HFFc6 (cell line): Measurements from ENCODE around the gene SUPT16H. TPM values are rescaled to one million over a fixed set of nuclear protein-coding genes. Genes with fewer than 3 reads are reported as not detected.

Source experiments
- DNase-seq: peaks from one replicate; pipeline ENCODE4 v3.0.0-alpha.2; 2018
- H3K27ac Mint-ChIP-seq: 2 replicates; pipeline ENCODE4 v1.8.0; 2020; ENCODE audit warnings: mild to moderate bottlenecking, mixed read lengths
- H3K27me3 Mint-ChIP-seq: 2 replicates; pipeline ENCODE4 v1.8.0; 2021; ENCODE audit warnings: mild to moderate bottlenecking, moderate library complexity, mixed read lengths; ENCODE audit not compliant: insufficient read depth
- H3K36me3 Mint-ChIP-seq: 2 replicates; pipeline ENCODE4 v1.8.0; 2021; ENCODE audit warnings: low read depth, mixed read lengths
- H3K4me1 Mint-ChIP-seq: 2 replicates; pipeline ENCODE4 v1.8.0; 2020; ENCODE audit warnings: low read depth, mixed read lengths
- H3K4me3 Mint-ChIP-seq: 2 replicates; pipeline ENCODE4 v1.8.0; 2020; ENCODE audit warnings: mild to moderate bottlenecking, moderate library complexity, mixed read lengths
- H3K9me3 Mint-ChIP-seq: 2 replicates; pipeline ENCODE4 v1.8.0; 2020; ENCODE audit warnings: mild to moderate bottlenecking, mixed read lengths
- CTCF ChIP-seq: fragments of 200-600 bp; sonication (generic); IDR thresholded peaks from 2 replicates; pipeline ENCODE4 v1.5.0; 2021; ENCODE audit warnings: antibody characterized with exemption, mild to moderate bottlenecking
- total RNA-seq, 6 experiments: library from RNA; stranded (reverse); fragmentation: NEBNext Ultra II Directional; extraction: Animal tissue kit (Norgen Biotek cat#: 25700); gene quantifications; 2 replicates in 1 of 6; 3 replicates in 5 of 6; pipeline ENCODE4 v1.2.3, GENCODE V29; 2021

The SUPT16H gene
- total RNA-seq, 6 experiments from 2014 or later: 67.9 to 91.9 (median 86.2) TPM

DNA sequence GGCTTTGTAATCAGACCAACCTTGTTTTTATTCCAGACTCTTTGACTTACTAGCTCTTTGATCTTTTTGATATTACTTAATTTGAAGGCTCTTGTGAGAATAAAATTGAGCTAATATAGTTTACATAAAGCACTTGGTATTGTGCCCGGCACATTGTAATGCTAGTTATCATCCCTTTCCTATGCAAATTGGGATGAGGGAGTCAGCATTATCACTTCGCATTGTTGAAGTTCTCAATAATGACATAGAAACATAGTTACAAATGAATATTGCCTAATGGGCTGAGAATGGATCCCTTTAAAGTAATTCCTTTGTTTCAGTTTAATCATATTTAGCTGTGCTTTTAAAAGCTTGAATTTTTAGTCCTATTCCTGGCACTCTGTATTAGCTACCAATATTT lies 36.6 kb downstream of the SUPT16H start:
- H3K36me3 Mint-ChIP-seq: peaks cover 10% of the 10 kb centered on the region
- DNase-seq: no peak
- H3K27ac Mint-ChIP-seq: no peak overlapping the region
- no peaks in the 10 kb centered on the region for H3K9me3 Mint-ChIP-seq
- TF ChIP-seq CTCF: no peak
- peaks cover 7% of the 10 kb centered on the region for H3K27me3 Mint-ChIP-seq
- H3K4me1 Mint-ChIP-seq: peaks cover 17% of the 10 kb centered on the region
- peak overlapping the region; percentile 12; the same call in 1 of the 2 replicates for H3K4me3 Mint-ChIP-seq

GRCh38 chr14:21346532-21347135 lies 37.2 kb downstream of the SUPT16H start:
- DNase-seq: peak; percentile 9
- peaks cover 7% of the 10 kb centered on the region for H3K27me3 Mint-ChIP-seq

DNA sequence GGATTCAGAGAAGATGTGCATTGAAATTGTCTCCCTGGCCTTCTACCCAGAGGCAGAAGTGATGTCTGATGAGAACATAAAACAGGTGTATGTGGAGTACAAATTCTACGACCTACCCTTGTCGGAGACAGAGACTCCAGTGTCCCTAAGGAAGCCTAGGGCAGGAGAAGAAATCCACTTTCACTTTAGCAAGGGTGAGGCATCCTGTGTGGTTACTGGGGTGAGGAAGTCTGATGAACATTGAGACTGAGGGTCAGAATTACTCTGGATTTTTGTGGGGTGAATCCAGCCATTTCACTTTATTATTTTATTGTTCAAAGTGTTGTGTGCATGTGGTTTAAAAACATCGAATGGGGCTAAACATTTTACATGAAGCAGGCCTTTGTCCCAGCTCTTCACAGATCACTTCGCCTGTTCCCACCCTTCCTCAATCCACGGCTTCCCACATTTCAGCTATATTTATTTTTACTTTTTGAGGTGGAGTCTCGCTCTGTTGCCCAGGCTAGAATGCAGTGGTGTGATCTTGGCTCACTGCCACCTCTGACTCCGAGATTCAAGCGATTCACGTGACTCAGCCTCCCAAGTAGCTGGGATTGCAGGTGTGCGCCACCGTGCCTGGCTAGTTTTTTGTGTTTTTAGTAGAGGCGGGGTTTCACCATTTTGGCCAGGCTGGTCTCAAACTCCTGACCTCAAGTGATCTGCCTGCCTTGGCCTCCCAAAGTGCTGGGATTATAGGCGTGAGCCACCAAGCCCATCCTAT lies 40.6 kb downstream of the SUPT16H start:
- no peak for TF ChIP-seq CTCF
- no peaks in the 10 kb centered on the region for H3K36me3 Mint-ChIP-seq
- peaks cover 17% of the 10 kb centered on the region for H3K27me3 Mint-ChIP-seq
- H3K4me1 Mint-ChIP-seq: peaks cover 16% of the 10 kb centered on the region
- H3K9me3 Mint-ChIP-seq: no peaks in the 10 kb centered on the region
- no peak for DNase-seq
- no peak overlapping the region for H3K27ac Mint-ChIP-seq
- H3K4me3 Mint-ChIP-seq: peak overlapping the region; percentile 10; the same call in 1 of the 2 replicates

More at GRCh38 chr14:21346532-21347135, 37.2 kb downstream of the SUPT16H start:
- TF ChIP-seq CTCF: no peak
- no peaks in the 10 kb centered on the region for H3K9me3 Mint-ChIP-seq
- H3K27ac Mint-ChIP-seq: no peak overlapping the region
- peaks cover 5% of the 10 kb centered on the region; the same call in 1 of the 2 replicates for H3K36me3 Mint-ChIP-seq
- peaks cover 17% of the 10 kb centered on the region for H3K4me1 Mint-ChIP-seq
- peak overlapping the region; percentile 12; the same call in 1 of the 2 replicates for H3K4me3 Mint-ChIP-seq

DNA sequence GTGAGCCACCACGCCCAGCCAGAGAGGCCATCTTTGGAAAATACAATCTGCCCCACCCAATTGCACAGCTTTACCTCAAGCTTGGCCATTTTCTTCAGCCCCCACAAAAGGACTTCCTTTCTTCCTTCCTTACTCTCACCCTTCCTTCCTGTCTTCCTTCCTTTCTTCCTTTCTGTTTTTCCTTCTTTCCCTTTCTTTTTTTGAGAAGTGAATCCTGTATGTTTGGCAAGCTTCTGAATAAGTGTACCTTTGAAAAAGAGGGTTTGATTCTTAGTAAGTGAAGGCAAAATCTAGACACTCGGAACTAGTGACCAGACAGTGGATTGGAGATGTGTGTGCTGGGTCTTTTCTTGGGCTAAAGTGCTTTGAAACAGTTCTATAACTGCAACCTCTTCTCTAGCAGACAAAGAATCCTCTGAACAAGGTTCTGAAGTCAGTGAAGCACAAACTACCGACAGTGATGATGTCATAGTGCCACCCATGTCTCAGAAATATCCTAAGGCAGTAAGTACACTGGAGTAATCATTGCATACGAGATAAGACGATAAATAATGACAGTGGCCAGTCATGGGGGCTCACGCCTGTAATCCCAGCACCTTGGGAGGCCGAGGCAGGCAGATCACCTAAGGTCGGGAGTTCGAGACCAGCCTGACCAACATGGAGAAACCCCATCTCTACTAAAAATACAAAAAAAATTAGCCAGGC lies 49.5 kb downstream of the SUPT16H start:
- no peaks in the 10 kb centered on the region for H3K4me1 Mint-ChIP-seq
- H3K27ac Mint-ChIP-seq: no peak overlapping the region
- no peak for DNase-seq
- H3K9me3 Mint-ChIP-seq: no peaks in the 10 kb centered on the region
- H3K27me3 Mint-ChIP-seq: peaks cover 8% of the 10 kb centered on the region
- no peaks in the 10 kb centered on the region for H3K36me3 Mint-ChIP-seq
- no peak for TF ChIP-seq CTCF
- H3K4me3 Mint-ChIP-seq: no peak overlapping the region

DNA sequence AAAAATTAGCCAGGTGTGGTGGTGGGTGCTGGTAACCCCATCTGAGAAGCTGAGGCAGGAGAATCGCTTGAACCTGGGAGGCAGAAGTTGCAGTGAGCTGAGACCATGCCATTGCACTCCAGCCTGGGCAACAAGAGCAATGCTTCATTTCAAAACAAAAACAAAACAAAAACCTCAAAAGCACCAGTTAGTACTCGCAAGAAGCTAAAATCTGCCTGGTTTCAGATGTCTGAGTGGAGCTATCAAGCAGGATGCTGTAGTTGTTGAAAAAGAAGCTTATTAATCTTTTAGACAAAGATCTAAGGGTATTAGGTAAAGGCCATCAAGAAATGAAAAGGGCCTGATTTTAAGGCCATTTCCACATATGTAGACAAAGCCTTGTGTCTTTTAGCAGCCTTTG lies 50.9 kb downstream of the SUPT16H start:
- Mint-ChIP-seq H3K4me1 (no peaks in the 10 kb centered on the region), H3K27me3 (peaks cover 10% of the 10 kb centered on the region), H3K9me3 (no peaks in the 10 kb centered on the region), H3K27ac (no peak overlapping the region), H3K4me3 (no peak overlapping the region), H3K36me3 (no peaks in the 10 kb centered on the region)
- no peak for DNase-seq
- no peak for TF ChIP-seq CTCF
